RWPE2 (cell line): ENCODE measurements around the gene HSPB3.
"Not testable (repeated sequence)": the region's sequence is repeated elsewhere in the genome, so short reads cannot be mapped to it uniquely, and the experiment has no call there.

Experiments
- ATAC-seq: fragments of 200-7000 bp; cut with Tn5 transposase; 3 replicates; pipeline ENCODE4 v1.9.1; 2021; ENCODE audit warnings: low read depth
- DNase-seq: peaks from one replicate; pipeline ENCODE4 v3.0.0-alpha.2; 2020; ENCODE audit warnings: low spot score
- H3K27ac ChIP-seq: fragments of 450-650 bp; 2 replicates; pipeline ENCODE4 v1.5.1; 2017; ENCODE audit warnings: mild to moderate bottlenecking; ENCODE audit not compliant: poor library complexity, severe bottlenecking
- H3K27me3 ChIP-seq: fragments of 250-450 bp; sonication (Bioruptor Pico); 2 replicates; pipeline ENCODE4 v1.5.1; 2021; ENCODE audit warnings: mild to moderate bottlenecking, moderate library complexity; ENCODE audit not compliant: insufficient read depth, poor library complexity, severe bottlenecking
- H3K36me3 ChIP-seq: fragments of 250-450 bp; sonication (Bioruptor Pico); 2 replicates; pipeline ENCODE4 v1.5.1; 2020; ENCODE audit warnings: low read depth, mild to moderate bottlenecking, moderate library complexity
- H3K4me1 ChIP-seq: fragments of 250-450 bp; sonication (Bioruptor Pico); 2 replicates; pipeline ENCODE4 v1.5.1; 2021; ENCODE audit warnings: mild to moderate bottlenecking, moderate library complexity; ENCODE audit not compliant: insufficient read depth, poor library complexity, severe bottlenecking
- H3K4me3 ChIP-seq: fragments of 250-450 bp; sonication (Bioruptor Pico); 2 replicates; pipeline ENCODE4 v1.5.1; 2021; ENCODE audit warnings: mild to moderate bottlenecking, moderate library complexity; ENCODE audit not compliant: severe bottlenecking
- H3K9me3 ChIP-seq: fragments of 250-450 bp; sonication (Bioruptor Pico); 2 replicates; pipeline ENCODE4 v1.5.1; 2021; ENCODE audit warnings: mild to moderate bottlenecking, moderate library complexity; ENCODE audit not compliant: severe bottlenecking
- TF ChIP-seq, protein P1 (sequence below): fragments of 450-650 bp; IDR thresholded peaks from one replicate; pipeline ENCODE4 v1.5.1; 2017; ENCODE audit warnings: mild to moderate bottlenecking, moderate library complexity; ENCODE audit not compliant: poor library complexity, severe bottlenecking

HSPB3 gene

DNA sequence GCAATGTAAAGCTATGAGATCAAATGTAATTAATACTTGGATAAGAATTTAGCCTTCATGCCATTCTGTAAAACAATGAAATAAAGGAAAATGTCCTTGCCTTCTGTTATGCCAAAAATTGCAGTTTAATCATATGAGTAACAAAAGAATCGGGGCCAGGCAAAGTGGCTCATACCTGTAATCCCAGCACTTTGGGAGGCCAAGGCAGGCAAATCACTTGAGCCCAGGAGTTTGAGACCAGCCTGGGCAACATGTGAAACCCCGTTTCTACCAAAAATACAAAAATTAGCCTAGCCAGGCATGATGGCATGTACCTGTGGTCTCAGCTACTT is 34.1 kb downstream of the HSPB3 start:
- H3K36me3 ChIP-seq, H3K27me3 ChIP-seq, H3K27ac ChIP-seq, H3K4me3 ChIP-seq, H3K4me1 ChIP-seq, ATAC-seq, DNase-seq, H3K9me3 ChIP-seq: not testable (repeated sequence)
- TF ChIP-seq, protein P1, sequence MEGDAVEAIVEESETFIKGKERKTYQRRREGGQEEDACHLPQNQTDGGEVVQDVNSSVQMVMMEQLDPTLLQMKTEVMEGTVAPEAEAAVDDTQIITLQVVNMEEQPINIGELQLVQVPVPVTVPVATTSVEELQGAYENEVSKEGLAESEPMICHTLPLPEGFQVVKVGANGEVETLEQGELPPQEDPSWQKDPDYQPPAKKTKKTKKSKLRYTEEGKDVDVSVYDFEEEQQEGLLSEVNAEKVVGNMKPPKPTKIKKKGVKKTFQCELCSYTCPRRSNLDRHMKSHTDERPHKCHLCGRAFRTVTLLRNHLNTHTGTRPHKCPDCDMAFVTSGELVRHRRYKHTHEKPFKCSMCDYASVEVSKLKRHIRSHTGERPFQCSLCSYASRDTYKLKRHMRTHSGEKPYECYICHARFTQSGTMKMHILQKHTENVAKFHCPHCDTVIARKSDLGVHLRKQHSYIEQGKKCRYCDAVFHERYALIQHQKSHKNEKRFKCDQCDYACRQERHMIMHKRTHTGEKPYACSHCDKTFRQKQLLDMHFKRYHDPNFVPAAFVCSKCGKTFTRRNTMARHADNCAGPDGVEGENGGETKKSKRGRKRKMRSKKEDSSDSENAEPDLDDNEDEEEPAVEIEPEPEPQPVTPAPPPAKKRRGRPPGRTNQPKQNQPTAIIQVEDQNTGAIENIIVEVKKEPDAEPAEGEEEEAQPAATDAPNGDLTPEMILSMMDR, result peak; percentile 70

GRCh38 chr5:54491326-54491725 is 35.8 kb downstream of the HSPB3 start:
- Histone ChIP-seq H3K4me3 (no peak overlapping the region), H3K27ac (no peak overlapping the region), H3K27me3 (no peaks in the 10 kb centered on the region), H3K36me3 (no peaks in the 10 kb centered on the region), H3K4me1 (no peaks in the 10 kb centered on the region), H3K9me3 (no peaks in the 10 kb centered on the region)
- TF ChIP-seq, protein P1, result no peak
- ATAC-seq, result no peak
- DNase-seq, result no peak

DNA sequence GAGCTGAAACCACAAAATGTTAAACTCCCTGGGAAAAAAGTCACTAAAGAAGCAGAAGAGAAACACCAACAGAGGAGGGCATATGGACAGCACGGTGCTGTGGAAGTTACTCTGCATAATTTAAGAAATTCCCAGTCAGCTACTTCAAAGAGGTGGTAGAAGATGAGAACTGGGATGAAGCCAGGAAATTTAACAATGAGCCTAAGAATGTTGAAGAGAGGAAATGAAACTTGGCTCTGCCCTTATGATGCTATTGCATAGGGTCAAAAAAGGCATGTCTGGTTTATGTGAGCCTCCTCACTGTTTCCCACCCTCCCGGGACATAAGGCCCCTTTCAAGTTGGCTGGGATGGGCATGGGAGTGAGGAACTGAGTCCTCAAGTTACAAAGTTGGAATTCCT is 36.7 kb downstream of the HSPB3 start:
- TF ChIP-seq, protein P1, result no peak
- ATAC-seq, result no peak
- Histone ChIP-seq H3K4me1 (no peaks in the 10 kb centered on the region), H3K4me3 (no peak overlapping the region), H3K27me3 (no peaks in the 10 kb centered on the region), H3K27ac (no peak overlapping the region), H3K9me3 (no peaks in the 10 kb centered on the region), H3K36me3 (no peaks in the 10 kb centered on the region)
- no peak for DNase-seq

DNA sequence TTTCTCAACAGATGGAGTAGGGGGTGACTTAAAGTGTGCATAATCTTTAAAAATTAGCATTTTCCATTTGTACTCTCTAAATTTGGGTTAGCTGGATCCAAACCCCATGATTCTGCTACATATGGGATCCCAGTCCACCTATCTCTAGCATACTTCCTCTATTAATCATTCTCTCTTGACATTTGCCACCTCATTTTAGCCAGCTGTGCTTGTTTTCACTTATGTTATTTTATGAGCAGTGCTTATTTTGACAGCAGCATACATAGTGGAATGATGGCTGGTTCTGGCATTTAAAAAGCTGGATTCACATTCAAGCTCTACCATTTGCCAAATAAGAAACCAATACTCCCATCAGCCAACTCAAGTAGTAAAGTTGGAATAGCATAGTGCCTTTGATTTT is 39.5 kb downstream of the HSPB3 start:
- no peaks in the 10 kb centered on the region for H3K27me3 ChIP-seq
- ATAC-seq (no peak), DNase-seq (no peak)
- no peak overlapping the region for H3K27ac ChIP-seq
- H3K4me3 ChIP-seq, result no peak overlapping the region
- H3K9me3 ChIP-seq, result peaks cover 2% of the 10 kb centered on the region
- TF ChIP-seq, protein P1, result no peak
- no peaks in the 10 kb centered on the region for H3K4me1 ChIP-seq
- no peaks in the 10 kb centered on the region for H3K36me3 ChIP-seq
